GM18519 (cell line): ENCODE results near the gene GFRA3.
"Not testable (repeated sequence)": the region's sequence is repeated elsewhere in the genome, so short reads cannot be mapped to it uniquely, and the experiment has no call there.

Experiments
- ATAC-seq: cut with Tn5 transposase; IDR thresholded peaks from one replicate; pipeline ENCODE4 v1.9.1; 2021; ENCODE audit warnings: mild to moderate bottlenecking, moderate library complexity; ENCODE audit not compliant: unreplicated experiment, low FRiP score

Gene GFRA3

DNA sequence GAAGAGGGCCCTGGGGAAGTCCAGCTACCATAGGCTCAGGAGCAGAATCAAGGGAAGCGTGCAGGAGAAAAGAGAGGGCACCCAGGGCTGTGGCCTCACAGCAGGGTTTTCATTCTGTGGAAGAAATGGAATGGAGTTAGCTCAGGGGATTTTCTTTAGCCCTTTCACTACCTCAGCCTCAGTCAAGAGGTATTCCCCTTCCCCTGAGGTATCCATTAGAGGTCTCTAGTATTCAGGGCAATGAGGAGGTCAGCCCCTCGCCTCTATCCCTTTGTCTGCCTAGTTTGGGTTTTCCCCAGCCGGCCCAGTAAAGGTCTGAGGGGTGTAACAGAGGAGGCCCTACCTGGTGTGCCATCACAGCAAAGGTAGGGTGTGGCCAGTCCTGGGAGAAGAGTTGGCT, 21.5 kb downstream of the GFRA3 start:
- ATAC-seq, result no peak

DNA sequence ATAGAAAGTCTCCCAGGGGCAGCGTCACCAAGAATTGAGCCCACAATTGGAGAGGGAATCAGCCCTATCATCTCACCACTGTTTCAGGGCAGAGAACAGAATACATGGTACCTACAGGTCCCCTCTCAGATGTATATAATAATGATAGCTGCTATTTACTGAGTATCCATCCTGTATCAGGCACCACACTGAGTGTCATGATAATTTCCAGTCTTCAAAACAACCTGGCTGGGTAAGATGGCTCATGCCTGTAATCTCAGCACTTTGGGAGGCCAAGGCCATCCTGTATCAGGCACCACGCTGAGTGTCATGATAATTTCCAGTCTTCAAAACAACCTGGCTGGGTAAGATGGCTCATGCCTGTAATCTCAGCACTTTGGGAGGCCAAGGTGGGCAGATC, 26.6 kb downstream of the GFRA3 start:
- ATAC-seq, result not testable (repeated sequence)

DNA sequence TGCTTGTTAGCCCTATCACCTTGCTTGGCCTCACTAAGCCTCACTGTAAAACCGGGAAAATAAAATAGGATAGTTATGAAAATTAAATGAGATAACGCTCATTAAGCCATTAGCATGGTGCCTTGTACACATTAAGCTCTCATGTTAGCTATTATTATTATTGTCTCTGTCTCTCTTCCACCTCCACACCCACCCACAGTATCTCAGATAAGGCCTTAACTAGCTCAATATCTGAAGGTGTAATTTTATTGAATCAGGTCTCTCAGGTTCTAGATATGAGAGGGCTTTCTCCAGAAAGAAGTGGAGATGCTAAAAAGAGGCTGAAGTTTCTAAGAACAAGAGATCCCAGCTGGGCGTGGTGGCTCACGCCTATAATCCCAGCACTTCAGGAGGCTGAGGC, 27.6 kb downstream of the GFRA3 start:
- no peak for ATAC-seq

DNA sequence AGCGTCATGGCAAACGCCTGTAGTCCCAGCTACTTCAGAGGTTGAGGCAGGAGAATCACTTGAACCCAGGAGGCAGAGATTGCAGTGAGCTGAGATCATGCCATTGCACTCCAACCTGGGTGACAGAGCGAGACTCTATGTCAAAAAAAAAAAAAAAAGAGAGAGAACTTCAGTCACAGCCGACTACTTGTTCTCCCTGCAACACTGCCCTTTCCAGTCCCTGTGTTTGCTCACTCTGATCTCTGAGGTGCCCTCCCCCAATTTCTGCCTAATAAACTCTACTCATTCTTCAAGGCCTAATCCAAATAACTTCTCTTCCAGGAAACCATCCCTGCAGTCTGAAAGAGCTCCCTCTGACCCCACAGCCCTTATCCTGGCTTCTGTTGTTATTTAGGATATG, 28.1 kb downstream of the GFRA3 start:
- ATAC-seq, result no peak

DNA sequence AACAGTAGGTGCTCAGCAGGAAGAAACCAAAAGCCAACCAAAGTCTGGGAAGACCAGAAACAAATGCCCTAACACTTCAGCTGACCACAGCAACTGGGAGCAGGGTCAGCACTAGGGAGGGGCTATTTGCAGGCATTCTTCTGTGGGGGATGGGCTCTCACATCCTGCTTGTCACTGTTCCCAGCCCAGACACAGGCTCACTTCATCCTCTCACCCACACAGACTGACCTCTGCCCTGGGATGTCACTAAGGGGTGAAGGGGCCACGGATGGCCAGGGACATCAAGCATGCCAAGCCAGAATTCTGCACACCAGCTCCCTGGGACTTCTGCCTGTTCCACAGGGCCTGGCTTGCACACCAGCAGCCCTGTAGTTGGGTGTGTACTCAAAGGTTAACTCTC, 28.7 kb downstream of the GFRA3 start:
- no peak for ATAC-seq

DNA sequence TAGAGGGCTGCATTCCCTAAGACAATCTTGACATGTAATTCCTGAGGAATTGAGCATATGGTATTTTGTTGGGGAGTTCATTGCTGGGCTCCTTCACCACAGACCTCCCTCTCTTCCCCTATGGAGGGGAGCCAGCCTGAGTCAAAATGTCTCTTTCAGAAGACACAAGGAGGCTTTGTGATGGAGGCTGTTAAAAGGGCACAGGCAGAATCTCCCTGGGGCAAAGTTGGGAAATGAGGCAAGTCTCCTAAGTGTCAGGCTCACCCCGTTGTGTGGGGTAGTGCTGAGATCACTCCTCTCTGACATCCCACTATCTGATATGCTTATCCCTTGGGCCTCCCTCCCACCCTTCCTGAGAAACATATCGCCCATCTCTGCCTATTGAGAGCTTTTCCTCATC, 30.6 kb downstream of the GFRA3 start:
- ATAC-seq, result no peak

DNA sequence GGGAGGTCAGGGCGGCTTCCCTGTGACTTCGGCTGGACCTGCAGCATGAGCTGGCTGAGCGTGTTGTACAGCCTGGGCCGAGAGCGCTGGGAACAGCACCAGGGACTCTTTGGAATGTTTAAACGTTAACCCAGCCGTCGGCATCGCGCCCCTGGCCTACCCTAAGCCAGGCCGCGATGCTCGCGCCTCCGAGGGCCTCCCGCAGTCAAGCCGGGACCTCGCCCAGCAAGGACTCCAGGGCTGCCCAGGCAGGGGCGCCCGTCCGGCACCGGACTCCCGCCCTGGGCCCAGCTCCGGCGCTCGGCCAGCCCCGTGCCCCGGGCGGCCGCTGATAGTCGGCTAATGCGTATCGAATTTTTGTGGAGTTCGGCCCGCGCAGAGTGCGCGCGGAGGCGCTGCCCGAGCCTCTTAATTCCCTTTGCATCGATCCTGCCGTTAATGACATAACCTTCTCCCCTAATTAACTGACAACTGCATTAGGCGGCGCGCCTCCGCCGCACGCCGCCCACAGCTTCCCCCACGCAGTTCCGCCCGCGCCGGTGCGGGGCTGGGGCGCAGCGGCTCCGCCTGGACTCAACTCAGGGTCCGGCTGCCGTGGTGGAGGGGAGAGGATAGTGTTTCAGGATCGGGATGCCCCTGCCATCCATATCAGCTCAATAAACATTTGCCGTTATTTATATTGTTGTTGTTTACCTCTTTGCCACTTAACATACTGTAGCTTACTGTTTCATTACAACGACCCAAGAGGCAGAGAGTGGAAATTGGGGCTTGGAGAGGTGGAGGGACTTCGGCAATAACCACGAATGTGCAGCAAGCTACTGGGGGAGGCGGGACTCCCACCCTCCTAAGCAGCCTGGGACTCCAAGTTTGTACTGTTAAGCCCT, 32.5 kb downstream of the GFRA3 start:
- ATAC-seq, result no peak

DNA sequence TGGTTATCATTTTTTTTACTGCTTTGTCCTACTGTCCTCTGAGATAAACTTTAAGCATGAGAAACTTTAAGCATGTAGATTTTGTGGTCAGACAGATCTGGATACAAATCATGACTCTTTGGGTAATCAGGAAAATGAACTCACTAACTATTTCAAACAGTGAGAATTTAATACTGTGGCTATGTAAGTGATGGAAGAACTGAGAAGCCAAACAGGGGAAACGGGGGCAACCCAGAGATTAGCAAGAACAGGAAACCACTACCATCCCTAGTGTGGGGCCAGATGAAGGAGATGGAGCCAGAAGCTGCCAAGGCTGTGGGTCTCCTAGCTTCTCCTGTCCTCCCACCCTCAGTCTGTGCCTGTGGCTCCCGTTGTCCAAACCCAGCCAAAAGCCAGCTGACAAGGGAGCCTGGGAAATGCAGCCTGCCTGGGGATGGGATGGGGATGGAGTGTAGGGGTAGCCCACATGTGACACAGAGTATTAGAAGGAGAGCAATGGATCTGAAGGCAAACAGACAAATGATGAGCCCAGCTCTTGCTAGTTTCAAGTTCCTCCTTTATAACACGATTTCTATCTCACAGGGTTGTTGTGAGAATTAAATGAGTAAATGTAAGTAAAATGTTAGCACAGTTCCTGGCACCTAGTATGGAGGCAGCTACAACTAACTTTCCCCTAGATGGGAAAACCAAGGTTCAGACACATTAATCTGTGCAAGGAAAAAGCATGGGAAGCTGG, 33.6 kb downstream of the GFRA3 start:
- no peak for ATAC-seq

DNA sequence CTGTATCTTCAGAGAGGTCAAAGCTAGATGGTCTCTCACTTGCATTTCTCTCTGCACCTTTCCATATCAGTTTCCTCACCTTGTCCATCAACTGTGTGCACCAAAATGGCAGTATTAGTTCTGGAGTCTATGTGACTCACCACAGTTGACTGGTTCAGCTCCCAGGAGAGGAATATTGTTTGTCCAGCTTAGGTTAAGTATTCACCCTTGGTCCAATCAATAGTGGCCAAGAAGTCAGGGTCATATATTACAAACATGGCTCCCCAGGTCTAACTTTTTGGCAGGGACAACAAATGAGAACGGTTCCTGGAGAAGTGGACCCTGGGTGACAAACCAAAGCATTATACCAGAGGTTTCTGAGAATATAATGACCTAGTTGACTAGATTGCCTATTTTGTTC, 36.4 kb downstream of the GFRA3 start:
- ATAC-seq, result no peak

DNA sequence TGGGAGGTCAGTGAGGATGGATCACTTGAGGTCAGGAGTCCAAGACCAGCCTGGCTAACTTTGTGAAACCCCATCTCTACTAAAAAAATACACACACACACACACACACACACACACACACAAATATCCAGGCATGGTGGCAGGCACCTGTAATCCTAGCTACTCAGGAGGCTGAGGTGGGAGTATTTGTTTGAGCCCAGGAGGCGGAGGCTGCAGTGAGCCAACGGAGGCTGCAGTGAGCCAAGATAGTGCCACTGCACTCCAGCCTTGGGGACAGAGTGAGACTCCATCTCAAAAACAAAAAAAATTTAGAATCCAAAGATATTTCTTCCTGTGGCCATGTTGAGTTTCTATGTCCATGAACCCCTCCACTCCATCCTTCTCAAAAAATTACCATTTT, 39.8 kb downstream of the GFRA3 start:
- no peak for ATAC-seq

DNA sequence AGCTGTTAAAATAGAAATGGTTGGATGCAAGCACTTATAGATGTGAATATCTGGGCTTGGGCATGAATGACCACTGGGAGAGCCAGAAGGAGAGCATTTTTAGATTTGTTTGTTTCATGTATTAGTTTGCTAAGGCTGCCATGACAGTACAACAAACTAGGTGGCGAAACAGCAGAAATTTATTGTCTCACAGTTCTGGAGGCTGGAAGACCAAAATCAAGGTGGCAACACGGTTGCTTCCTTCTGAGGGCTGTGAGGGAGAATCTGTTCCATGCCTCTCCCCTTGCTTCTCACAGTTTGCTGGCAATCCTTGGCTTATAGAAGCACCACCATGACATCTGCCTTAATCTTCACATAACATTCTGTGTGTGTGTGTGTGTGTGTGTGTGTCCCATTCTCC, 41.1 kb downstream of the GFRA3 start:
- ATAC-seq, result no peak

DNA sequence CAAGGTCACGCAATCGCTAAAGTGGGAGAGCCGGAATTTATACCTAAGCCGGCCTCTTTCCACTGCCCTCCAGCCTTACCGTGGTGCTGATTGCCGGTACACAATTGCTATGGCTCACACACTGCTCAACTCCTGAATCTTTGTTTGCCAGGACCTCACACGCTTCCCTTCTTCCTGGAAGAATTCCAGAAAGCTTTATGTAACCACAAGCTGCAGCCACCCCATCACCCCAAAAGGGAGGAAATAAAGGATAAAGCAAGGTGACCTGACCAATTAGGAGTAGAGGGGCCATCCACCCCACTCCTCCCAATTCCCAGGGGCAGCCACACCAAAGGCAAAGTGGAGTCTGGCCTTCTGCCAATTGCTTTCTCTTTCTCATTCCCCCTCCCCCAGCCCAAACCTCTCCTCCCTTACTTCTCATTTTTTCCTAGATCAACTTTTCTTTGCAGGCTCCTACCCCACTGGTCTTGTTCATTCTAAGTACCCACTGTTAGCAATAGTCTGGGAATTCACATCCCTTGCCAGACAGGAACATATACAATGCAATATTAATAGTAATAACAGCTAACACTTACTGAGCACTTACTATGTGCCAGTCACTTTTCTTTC, 43.3 kb downstream of the GFRA3 start:
- ATAC-seq, result no peak

DNA sequence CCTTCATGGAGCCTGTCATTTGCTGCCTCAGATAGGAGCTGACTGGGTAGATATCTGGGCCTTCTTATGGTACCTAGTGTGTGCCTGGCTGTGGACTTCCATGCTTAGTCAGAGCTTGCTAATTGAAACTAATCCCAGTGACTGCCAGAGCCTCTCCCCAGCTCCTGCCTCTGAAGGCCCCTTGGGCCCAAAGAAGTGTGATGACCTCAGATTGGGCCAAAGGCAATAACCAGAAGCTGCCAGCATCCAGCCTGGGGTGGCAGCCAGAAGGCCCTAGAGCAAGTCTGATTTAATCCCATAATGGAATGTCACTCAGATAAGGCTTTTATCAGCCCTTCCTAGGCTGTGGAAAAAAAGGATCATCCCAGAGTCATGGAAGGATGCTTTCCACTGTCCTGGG, 44.2 kb downstream of the GFRA3 start:
- ATAC-seq, result no peak

DNA sequence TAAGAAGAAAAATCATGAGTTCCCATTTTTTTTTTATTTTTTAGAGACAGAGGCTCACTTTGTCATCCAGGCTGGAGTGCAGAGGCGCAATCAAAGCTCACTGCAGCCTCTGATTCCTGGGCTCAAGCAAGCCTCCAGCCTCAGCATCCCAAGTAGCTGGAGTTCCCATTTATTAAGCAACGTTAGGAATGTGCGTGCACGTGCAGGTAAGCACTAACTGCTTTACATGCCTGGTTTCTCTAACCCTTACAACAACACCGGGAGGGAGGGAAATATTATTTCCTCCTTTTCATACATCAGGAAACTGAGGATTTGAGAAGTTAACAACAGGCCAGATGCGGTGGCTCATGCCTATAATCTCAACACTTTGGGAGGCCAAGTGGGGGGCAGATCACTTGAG, 45.0 kb downstream of the GFRA3 start:
- no peak for ATAC-seq

DNA sequence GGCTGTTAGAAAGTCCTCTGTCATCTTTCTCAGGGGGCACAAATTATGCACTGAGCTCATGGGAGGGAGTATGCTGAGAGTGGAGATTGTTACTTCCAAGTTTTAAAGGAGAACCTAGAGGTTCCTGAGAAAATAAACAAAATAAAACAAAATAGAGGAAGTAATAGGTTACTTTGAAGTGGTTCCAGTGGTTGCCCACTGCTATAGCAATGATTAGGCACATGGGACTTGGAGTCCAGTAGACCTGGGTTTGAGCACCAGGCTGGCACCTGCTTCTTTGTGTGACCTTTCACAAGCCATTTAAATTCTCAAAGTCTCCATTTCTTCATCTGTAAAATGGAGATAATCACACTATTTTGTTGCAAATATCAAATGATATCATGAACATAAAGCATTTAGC, 47.5 kb downstream of the GFRA3 start:
- no peak for ATAC-seq

DNA sequence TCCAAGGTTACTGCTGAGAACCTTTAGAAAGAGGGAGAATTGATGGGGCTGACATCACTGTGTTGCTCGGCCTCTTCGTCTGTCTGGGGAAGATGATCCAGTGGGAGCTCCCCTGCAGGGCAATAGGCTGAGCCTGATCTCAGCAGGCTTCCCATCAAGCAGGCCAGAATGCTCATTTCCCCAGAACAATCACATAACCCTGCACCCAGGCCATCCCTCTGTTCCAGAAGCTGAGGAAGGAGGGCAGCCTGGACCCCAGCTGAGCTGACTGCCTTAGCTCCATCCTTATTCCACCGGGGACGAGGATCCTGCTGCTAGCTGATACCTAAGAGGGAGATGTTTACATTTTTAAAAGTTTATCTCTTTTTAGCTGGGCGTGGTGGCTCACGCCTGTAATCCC, 49.7 kb downstream of the GFRA3 start:
- no peak for ATAC-seq

DNA sequence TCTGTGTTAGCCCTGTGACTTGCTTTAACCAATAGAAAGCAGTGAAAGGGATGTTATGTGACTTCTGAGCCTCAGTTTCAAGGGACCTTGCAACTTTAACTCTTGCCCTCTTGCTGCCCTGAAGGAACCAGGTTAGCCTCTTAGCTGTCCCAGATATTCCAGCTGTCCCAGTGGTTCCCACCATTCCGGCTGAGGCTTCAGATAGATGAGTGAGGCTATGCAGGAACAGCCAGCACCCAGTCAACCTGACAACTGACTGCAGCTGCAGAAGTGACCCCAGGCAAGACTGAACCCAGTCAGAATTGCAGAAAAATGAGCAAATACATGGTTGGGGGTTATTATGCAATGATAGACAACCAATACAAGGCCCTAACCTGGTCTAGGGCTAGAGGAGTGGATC, 50.9 kb downstream of the GFRA3 start:
- ATAC-seq, result no peak

DNA sequence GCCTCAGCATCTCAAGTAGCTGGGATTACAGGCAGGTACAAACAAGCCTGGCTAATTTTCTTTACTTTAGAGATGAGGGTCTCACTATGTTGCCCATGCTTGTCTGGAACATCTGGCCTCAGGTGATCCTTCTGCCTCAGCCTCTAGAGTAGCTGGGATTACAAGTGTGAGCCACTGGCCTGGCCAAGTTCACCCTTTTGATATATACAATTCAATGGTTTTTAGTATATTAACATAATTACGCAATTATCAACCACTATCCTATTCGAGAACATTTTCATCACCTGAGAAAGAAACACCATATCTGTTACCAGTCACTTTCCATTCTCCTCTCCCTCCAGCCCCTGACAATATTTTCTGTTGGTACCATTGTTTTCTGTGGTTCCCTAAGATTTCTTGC, 57.6 kb downstream of the GFRA3 start:
- no peak for ATAC-seq

DNA sequence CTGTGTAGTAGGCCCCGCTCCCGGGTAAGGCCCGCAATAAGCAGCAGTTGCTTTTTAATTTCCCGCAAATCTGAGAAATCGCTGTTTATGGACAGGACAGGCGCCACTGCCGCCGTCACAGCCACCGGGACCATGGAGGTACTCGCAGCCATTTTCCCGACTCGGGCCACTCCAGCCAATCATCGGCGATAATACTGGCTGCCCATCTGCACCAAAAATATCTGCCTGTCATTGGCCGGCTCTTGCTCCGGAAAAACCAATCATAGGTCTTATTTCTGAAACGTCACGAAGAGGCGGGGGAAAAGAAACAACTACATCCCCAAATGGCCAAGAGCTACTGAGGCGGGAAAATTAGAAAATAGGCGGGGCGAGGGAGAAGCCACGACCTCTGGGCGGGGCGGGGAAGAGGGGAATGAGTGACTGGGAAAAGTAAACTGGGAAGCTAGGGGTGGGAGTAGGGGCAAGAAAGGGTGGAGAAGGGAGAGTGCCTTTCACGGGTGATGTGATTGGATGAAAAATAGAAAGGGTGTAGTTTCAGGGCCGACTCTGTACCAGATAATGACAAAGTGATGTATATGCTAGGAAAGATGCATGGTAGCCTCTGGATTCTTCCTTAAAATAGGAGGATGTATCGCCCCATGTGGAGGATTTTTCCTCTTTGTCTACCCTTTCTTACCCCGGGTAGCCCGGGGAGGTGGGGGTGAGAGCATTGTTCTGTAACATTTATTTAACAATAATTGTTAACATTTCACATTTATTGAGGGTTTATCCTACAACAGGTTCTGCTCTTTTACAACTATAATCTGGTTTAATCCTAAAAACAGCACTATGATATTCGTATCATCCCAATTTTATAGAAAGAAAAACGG, 61.0 kb downstream of the GFRA3 start, which contains the start of gene CDC23:
CDC23 (minus strand) TSS at position 163 of the 869 bp plus-strand sequence; CDS start at position 152, 11 bp downstream.
- peak; percentile 92 for ATAC-seq

DNA sequence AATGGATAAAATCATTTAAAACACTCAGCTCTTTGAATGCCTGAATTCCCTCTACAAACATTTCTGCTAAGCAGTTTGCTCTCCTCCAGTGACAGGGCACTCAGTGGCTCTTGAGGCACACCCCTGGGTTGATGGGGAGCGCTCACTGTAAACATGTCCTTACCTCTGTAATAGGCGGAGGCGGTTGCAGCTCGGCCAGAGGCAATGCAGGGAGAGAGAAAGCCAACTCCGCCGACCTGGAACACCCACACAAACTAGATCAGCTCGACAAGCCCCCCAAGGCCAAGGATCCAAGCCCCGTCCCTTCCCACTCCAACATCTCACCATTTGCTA, 61.6 kb downstream of the GFRA3 start:
- peak; percentile 20 for ATAC-seq

DNA sequence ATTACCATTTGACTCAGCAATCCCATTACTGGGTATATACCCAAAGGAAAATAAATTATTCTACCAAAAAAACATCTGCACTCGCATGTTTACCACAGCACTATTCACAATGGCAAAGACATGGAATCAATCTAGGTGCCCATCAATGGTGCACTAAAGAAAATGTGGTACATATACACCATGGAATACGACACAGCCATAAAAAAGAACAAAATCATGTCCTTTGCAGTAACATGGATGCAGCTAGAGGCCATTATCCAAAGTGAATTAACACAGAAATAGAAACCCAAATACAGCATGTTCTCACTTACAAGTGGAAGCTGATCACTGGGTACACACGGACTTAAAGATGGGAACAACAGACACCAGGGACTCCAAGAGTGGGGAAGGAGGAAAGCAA, 63.4 kb downstream of the GFRA3 start:
- no peak for ATAC-seq
